HG03457 (cell line): Measurements from ENCODE around the gene KRT78.

Source experiments
- ATAC-seq: cut with Tn5 transposase; IDR thresholded peaks from one replicate; pipeline ENCODE4 v1.9.1; 2021; ENCODE audit warnings: moderate number of reproducible peaks; ENCODE audit not compliant: unreplicated experiment

The KRT78 gene

GRCh38 chr12:52825961-52826360 is 22.8 kb downstream of the KRT78 start:
- ATAC-seq: no peak

GRCh38 chr12:52824741-52825410 is 23.9 kb downstream of the KRT78 start:
- ATAC-seq: no peak

GRCh38 chr12:52823761-52824450 is 24.9 kb downstream of the KRT78 start:
- no peak for ATAC-seq

DNA sequence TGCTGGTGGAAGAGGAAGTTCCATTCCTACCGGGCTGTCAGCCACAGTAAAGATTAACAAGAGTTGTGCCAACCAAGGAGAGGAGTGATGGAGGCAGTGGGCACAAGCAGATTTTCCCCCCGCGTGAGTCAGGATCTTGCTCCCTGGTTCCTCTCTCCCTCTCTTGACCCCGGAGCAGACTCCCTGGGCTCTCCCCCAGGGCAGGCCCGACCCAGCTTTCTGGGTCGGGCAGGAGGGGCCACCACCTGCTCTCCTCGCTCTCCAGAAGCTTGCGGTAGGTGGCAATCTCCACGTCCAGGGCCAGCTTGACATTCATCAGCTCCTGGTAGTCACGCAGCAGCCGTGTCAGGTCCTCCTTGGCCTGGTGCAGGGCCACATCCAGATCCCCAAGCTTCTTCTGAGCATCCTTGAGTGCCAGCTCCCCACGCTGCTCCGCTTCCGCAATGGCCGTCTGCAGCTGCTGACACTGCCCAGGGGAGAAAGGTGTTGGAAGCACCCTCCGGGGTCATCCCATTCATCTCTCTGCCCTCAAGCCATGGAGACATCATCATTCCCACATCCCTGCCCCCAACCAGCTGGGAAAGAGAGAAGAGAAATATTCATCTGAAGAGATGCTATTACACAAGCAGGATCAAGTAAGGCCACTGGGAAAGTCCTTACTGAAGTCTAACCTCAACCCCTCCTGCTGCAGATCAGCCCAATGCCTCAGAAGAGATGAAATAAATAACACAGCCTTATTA is 25.9 kb downstream of the KRT78 start:
- no peak for ATAC-seq

GRCh38 chr12:52821826-52822660 is 26.8 kb downstream of the KRT78 start:
- ATAC-seq: no peak

DNA sequence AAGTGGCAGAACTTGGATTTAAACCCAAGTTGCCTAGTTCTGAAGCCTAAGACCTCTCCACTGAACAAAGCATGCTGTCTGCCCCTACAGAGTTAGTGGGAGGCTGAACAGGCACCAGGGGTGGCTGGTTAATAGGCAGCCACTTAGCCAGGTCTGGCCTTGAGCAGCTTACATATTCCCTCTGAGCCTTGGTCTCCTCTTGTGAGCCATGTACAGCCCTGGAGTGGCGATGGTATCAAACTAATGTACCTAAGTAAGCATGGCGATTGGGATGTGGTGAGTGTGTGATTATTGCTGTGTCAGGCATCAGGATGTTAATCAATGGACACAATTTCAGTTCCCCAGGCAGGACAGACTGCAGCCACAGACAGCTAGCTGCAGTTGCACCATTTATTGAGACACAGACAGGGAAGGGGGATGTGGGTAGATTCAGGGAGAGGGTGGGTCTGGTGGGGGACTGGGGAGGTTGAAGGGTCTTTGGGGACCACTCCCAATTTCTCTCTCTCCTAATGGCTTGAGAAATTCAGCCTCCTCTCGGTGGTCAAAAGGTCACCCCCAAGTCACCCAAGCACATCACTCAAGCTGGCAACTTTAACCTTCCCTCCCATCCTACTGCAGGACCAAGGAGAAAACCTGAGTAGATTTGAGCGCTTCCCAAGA is 27.6 kb downstream of the KRT78 start:
- no peak for ATAC-seq

DNA sequence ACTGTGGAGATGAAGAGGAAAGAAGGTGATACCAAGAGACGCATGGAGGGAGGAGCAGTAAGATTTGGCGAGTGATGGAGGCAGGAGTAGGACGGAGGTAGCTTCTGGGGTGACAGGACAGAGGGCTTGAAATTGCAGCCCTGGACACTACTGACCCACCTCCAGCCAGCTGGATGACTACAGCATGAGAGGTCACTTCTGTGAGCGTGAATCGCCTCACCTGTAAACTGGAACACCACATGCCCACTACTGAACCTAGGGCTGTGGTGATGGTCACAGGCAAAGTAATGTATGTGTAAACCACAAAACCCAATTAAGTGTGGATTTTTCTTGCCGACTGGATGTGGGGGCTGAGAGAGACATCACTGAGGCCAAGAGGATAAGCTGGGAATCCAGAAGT is 28.3 kb downstream of the KRT78 start:
- ATAC-seq: no peak

GRCh38 chr12:52819731-52820510 is 28.9 kb downstream of the KRT78 start:
- ATAC-seq: no peak

DNA sequence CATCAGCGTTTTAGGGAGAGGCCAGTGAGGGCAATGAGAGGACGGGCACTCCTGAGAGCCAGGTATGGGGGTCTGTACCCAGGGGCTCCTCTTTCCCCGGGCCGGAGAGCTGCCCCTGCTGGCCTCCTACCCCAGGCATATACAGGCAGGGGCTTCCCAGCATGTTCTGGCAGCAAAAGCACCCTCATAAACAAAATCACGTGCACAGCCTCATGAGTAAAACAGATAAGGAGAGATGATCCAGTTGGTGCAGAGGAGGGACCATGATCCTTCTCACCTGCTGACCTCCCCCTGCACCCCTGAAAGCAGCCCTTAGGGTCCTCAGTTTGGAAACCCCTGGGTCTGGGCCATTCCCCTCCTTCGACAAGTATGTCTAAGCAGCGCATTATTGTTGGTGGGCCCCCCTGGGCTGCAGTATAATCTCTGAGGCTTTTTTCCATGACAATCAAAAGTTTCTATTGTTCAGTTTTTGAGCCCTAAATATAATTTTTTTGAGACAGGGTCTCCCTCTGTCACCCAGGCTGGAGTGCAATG is 29.8 kb downstream of the KRT78 start:
- no peak for ATAC-seq

DNA sequence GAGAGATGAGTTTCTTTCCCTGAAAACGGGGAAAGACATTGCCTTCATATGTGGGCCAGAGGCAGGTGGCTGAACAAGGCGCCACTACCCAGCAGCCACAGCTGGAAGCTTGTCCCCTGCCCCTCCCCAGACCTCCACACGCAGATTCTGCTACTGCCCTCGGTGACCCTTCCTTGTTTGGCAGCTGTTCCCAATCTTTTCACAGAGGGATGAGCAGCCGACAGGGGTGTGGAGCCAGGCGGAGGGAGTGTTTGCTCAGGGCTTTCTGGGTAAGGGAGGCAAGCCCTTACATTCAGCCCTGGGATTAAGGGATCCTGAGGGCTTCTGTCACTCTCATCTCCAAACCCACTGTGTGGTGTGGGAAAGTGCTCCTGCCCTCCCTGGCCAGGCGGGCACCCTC is 30.4 kb downstream of the KRT78 start:
- no peak for ATAC-seq

DNA sequence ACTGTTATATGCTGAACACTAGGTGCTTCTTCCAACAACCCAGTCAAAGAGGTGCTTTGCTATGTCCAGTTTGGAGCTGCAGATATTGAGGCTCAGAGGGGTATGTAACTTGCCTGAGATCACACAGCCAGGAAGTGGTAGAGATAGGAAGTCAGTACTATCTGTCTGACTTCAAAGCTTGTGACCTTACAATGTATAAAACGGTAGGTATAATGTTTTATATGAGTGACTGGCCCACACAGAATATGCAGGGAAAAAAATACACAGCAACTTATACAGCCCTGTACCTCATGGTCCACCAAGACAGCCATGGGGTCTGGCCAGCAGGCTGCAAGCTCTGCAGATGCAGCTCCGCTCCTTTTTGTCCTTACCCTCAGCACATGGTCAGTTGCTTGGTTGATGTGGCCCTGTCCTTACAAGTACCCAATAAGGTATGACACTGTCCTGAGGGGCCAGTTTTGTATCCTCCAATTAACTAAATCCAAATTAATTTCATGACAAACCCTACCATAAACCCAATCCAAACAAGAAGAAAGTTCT is 31.0 kb downstream of the KRT78 start:
- no peak for ATAC-seq

DNA sequence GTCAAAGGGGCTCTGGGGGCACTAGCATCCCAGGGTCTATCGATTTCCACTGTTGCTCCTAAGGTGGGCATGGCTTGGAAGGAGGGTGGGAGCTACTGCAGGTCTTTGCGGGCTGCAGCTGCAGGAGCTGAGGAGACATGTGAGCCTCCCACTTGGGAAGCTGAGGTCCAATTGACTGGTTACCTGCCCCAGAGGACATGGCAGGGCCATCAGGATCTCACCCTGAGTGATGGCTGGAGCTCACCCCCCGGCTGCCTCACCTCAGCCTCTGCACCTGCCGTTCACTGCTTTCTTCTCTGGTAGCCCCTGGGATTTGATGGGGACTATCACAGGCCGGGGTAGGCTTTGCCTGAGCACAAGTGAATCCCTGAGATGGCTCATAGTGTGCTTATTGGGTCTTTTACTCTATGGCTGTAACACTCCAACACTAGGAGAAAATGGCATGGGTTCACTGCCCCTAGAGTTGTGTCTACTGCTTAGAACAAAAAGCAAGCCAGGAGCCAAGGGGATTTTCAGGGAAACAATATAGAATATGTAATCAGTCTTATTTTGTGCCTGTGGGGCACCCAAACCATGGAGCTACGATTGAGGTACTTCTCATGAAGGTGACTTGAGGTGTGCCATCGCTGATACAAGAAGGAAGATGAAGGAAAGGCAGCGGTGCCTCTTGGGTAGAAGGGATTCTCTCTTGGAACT is 31.6 kb downstream of the KRT78 start:
- ATAC-seq: no peak

DNA sequence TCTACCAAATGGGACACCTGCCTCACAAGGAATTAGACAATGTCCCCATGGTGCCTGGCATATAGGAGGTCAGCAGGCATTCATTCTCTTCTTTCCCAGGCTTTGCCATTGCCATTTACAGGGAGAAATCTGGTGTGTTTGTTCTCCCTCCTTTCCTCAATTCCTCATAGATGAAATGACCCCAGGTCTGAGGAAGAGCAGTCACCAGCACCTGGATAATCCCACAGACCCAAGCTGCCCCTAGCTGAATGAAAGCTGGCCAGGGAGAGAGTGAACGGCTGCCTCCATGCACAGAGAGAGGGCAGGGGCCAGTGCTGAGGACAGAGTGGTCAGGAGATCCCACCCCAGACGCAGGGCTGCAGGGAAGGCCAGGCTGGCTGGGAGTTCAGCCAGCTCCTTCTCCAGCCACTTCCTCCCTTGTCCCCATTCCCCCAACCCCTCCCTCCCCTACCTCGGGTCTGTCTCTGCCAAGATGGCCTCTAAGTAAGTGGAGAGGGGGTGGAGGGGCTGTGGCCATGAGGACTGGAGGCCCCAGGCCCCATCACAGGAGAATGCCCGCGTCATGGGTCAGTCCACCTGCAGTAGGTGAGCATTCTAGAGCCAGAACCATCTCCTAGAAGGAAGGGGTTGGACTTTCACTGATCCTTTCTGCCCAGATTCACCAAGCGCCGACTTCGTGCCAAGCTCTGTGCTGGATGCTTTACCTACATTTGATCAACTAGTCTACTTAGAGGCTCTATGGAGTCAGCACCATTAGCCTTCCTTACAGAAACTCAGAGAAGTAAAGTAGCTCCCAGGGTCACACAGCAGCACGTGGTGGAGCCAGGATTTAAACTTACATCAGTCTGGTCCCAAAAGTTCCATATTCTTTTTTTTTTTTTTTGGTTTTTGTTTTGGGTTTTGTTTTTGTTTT is 32.9 kb downstream of the KRT78 start:
- ATAC-seq: no peak

DNA sequence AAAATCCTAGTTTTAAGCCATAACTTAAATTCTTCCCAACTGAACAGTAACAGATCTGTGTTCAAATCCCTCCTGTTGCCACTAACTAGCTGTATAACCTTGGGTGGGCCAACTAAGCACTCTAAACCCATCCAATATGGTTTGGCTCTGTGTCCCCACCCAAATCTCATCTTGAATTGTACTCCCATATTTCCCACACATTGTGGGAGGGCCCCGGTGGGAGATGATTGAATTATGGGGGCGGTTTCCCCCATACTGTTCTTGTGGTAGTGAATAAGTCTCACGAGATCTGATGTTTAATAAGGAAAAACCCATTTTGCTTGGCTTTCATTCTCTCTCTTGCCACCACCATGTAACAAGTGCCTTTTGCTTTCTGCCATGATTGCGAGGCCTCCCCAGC is 33.6 kb downstream of the KRT78 start:
- ATAC-seq: no peak

GRCh38 chr12:52814710-52815155 is 34.1 kb downstream of the KRT78 start:
- no peak for ATAC-seq

GRCh38 chr12:52813885-52814709 is 34.7 kb downstream of the KRT78 start, which contains the start of gene KRT4:
TSS of gene KRT4 (minus strand) at chr12:52814116. CDS start at chr12:52814058, 58 bp downstream.
- ATAC-seq: no peak
